Measurements from ENCODE around the gene PANX2.

Gene PANX2

DNA sequence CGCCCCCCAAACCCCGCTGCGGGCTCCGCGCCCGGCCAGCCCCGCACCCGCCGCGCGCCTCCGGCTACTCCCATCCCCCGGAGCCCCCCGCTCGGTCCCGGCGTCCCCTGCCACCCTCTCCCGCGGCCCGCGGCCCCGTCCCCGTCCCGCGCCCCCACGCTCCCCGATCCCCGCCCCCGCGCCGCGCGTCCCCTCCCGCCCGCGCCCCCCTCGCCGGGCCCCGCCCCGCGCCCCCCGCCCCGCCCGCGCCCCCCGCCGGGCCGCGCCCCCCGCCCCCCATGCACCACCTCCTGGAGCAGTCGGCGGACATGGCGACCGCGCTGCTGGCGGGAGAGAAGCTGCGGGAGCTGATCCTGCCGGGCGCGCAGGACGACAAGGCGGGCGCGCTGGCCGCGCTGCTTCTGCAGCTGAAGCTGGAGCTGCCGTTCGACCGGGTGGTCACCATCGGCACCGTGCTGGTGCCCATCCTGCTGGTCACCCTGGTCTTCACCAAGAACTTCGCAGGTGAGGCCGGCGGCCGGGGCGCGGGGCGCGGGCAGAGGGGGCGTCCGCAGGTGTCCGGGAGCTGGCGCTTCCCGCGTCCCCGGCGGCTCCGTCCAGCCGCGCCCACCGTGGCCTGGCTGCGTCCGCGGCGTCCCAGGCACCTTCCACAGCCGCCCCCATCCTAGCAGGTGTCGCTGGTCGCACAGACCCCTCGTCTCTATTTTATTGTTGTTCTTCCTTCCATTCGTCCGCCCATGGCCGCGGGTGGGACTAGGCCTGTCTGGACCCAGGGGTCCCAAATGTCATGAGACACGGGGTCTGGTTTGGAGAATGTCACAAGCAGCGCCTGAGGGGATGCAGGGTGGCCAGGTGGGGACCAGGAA, at the start of gene PANX2:
Gene PANX2, plus strand, starts transcription at position 279 of the 866 bp plus-strand sequence. Its CDS starts 0 bp downstream, at position 279.
- H3K4me3 ChIP-seq (ENCODE audit: control insufficient read depth, low read depth, low read length), result peak within 1 kb of the TSS; percentile 32
- no peak for DNase-seq (ENCODE audit: low read depth)
- TF ChIP-seq, protein P1, sequence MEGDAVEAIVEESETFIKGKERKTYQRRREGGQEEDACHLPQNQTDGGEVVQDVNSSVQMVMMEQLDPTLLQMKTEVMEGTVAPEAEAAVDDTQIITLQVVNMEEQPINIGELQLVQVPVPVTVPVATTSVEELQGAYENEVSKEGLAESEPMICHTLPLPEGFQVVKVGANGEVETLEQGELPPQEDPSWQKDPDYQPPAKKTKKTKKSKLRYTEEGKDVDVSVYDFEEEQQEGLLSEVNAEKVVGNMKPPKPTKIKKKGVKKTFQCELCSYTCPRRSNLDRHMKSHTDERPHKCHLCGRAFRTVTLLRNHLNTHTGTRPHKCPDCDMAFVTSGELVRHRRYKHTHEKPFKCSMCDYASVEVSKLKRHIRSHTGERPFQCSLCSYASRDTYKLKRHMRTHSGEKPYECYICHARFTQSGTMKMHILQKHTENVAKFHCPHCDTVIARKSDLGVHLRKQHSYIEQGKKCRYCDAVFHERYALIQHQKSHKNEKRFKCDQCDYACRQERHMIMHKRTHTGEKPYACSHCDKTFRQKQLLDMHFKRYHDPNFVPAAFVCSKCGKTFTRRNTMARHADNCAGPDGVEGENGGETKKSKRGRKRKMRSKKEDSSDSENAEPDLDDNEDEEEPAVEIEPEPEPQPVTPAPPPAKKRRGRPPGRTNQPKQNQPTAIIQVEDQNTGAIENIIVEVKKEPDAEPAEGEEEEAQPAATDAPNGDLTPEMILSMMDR (IDR thresholded peaks at IDR 0.05; ENCODE audit: control insufficient read depth, insufficient read depth, low read depth, low read length, missing control alignments), result no peak

DNA sequence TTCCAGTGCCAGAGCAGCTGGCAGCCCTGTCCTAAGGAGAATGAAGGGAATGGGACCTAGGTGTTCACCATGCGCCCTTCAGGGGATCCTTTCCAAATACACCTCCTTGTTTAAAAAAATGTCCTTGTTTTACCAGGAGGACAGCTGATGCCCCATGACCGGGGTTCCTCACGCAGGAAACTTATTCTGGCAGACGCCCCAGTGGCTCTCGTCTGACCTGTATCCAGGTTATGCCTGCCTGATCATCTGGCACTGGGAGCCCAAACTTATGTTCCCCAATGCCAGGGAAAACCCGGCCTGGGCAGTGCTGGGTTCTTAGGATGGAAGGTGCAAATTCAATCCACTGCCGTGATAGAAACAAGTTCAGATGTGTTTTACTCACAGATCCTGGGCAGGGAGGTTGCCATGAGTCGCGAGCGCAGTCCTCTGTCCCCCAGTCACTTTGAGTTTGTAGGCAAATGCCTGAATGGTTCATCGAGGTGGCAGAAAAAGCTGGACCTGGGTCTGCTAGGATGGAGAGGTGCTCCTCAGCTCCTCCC, 49.3 kb upstream of the PANX2 start:
- TF ChIP-seq, protein P1 (IDR thresholded peaks at IDR 0.05; ENCODE audit: control insufficient read depth, insufficient read depth, low read depth, low read length, missing control alignments), result no peak
- H3K4me3 ChIP-seq (ENCODE audit: control insufficient read depth, low read depth, low read length), result no peak overlapping the region
- no peak for DNase-seq (ENCODE audit: low read depth)

- DNase-seq (ENCODE audit: low read depth), result no peak
- TF ChIP-seq, protein P1 (IDR thresholded peaks at IDR 0.05; ENCODE audit: control insufficient read depth, insufficient read depth, low read depth, low read length, missing control alignments), result no peak
- H3K4me3 ChIP-seq (ENCODE audit: control insufficient read depth, low read depth, low read length), result no peak overlapping the region
These were observed 47.4 kb upstream of the PANX2 start for GRCh38 chr22:50123119-50123518.

DNA sequence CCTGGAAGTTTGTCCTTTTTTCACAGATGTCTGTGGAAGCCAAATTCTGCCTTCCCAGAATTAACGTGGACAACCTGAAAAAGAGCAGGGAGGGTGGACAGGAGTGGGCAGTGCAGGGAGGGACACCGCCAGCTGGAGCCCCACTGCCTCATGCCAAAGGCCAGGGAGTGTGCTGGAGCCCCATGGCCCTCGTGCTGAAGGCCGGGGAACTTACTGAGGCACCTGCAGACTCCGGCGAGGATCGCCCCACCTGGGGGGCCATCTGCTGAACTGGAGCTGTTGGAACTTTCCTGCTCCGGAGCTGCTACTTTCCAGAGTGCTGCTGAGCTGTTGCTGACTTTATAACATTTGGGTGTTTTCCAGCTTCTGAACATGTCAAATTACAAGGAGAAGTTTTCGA, 45.5 kb upstream of the PANX2 start:
- no peak for DNase-seq (ENCODE audit: low read depth)

GRCh38 chr22:50129121-50129736, 41.3 kb upstream of the PANX2 start:
- TF ChIP-seq, protein P1 (IDR thresholded peaks at IDR 0.05; ENCODE audit: control insufficient read depth, insufficient read depth, low read depth, low read length, missing control alignments), result no peak
- no peak overlapping the region for H3K4me3 ChIP-seq (ENCODE audit: control insufficient read depth, low read depth, low read length)
- no peak for DNase-seq (ENCODE audit: low read depth)

More for the DNA sequence above, 45.5 kb upstream of the PANX2 start:
- TF ChIP-seq, protein P1 (IDR thresholded peaks at IDR 0.05; ENCODE audit: control insufficient read depth, insufficient read depth, low read depth, low read length, missing control alignments), result no peak
- no peak overlapping the region for H3K4me3 ChIP-seq (ENCODE audit: control insufficient read depth, low read depth, low read length)

DNA sequence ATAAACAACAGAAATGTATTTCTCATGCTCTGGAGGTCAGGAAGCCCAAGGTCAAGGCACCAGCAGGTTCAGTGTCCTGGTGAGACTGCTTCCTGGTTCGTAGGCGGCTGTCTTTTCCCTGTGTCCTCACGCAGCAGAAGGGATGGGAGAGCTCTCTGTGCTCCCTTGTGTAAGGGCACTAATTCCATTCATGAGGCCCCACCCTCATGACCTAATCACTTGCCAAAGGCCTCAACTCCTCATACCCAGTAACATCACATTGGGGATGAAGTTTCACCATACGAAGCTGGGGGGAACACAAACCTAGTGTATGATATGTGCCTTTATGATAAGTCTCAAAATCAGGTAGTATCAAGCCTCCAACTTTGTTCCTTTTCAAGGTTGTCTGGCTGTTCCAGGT, 38.6 kb upstream of the PANX2 start:
- no peak for DNase-seq (ENCODE audit: low read depth)
- H3K4me3 ChIP-seq (ENCODE audit: control insufficient read depth, low read depth, low read length), result no peak overlapping the region
- TF ChIP-seq, protein P1 (IDR thresholded peaks at IDR 0.05; ENCODE audit: control insufficient read depth, insufficient read depth, low read depth, low read length, missing control alignments), result no peak

Measured in AG09309 (cell line).